ENCODE measurements around the gene MGAM2.
"Not testable (repeated sequence)": the region's sequence is repeated elsewhere in the genome, so short reads cannot be mapped to it uniquely, and the experiment has no call there.

MGAM2 gene

GRCh38 chr7:142100634-142101033 lies 10.9 kb upstream of the MGAM2 start:
- no peak for TF ChIP-seq CTCF (IDR thresholded peaks at IDR 0.05; ENCODE audit: control insufficient read depth, insufficient read depth, low read depth, low read length, missing control alignments)
- H3K4me3 ChIP-seq (ENCODE audit: control insufficient read depth, low read depth, low read length) = no peak overlapping the region
- no peak for DNase-seq (ENCODE audit: low read depth)

GRCh38 chr7:142101794-142102193 lies 9.7 kb upstream of the MGAM2 start:
- H3K4me3 ChIP-seq (ENCODE audit: control insufficient read depth, low read depth, low read length); DNase-seq (ENCODE audit: low read depth): not testable (repeated sequence)

GRCh38 chr7:142104550-142105527 lies 6.7 kb upstream of the MGAM2 start:
- no peak overlapping the region for H3K4me3 ChIP-seq (ENCODE audit: control insufficient read depth, low read depth, low read length)
- DNase-seq (ENCODE audit: low read depth) = no peak

GRCh38 chr7:142108728-142109505 lies 2.6 kb upstream of the MGAM2 start:
- DNase-seq (ENCODE audit: low read depth) = no peak
- no peak for TF ChIP-seq CTCF (IDR thresholded peaks at IDR 0.05; ENCODE audit: control insufficient read depth, insufficient read depth, low read depth, low read length, missing control alignments)
- no peak overlapping the region for H3K4me3 ChIP-seq (ENCODE audit: control insufficient read depth, low read depth, low read length)

More at GRCh38 chr7:142104550-142105527, 6.7 kb upstream of the MGAM2 start:
- TF ChIP-seq CTCF (IDR thresholded peaks at IDR 0.05; ENCODE audit: control insufficient read depth, insufficient read depth, low read depth, low read length, missing control alignments) = no peak

GRCh38 chr7:142110098-142110497 lies 1.4 kb upstream of the MGAM2 start:
- no peak for TF ChIP-seq CTCF (IDR thresholded peaks at IDR 0.05; ENCODE audit: control insufficient read depth, insufficient read depth, low read depth, low read length, missing control alignments)
- no peak overlapping the region for H3K4me3 ChIP-seq (ENCODE audit: control insufficient read depth, low read depth, low read length)
- DNase-seq (ENCODE audit: low read depth) = no peak

GRCh38 chr7:142110638-142111037 lies 880 bp upstream of the MGAM2 start:
- H3K4me3 ChIP-seq (ENCODE audit: control insufficient read depth, low read depth, low read length) = no peak overlapping the region
- no peak for DNase-seq (ENCODE audit: low read depth)
- no peak for TF ChIP-seq CTCF (IDR thresholded peaks at IDR 0.05; ENCODE audit: control insufficient read depth, insufficient read depth, low read depth, low read length, missing control alignments)

GRCh38 chr7:142112086-142112485 lies 568 bp downstream of the MGAM2 start:
- no peak overlapping the region for H3K4me3 ChIP-seq (ENCODE audit: control insufficient read depth, low read depth, low read length)
- TF ChIP-seq CTCF (IDR thresholded peaks at IDR 0.05; ENCODE audit: control insufficient read depth, insufficient read depth, low read depth, low read length, missing control alignments) = no peak
- no peak for DNase-seq (ENCODE audit: low read depth)
